ENCODE results near the gene ACTL8.
A peak's percentile ranks its signal among the peaks of the same experiment; 100 is the strongest.

ACTL8 gene

DNA sequence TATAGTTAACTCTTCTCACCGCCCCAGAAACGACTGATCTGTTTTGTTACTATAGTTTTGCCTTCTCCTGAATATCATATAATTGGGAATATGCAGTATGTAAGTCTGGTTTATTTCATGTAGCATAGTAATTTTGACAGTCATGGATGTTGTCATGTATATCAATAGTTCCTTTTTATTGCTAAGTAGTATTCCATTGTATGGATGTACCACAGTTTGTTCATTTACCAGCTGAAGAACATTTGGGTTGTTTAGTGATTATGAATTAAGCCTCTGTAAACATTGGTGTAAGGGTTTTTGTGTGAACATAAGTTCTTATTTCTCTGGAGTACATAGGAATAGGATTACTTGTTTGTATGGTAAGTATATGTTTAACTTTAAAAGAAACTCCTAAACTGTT, 55.5 kb downstream of the ACTL8 start:
- no peak for DNase-seq

DNA sequence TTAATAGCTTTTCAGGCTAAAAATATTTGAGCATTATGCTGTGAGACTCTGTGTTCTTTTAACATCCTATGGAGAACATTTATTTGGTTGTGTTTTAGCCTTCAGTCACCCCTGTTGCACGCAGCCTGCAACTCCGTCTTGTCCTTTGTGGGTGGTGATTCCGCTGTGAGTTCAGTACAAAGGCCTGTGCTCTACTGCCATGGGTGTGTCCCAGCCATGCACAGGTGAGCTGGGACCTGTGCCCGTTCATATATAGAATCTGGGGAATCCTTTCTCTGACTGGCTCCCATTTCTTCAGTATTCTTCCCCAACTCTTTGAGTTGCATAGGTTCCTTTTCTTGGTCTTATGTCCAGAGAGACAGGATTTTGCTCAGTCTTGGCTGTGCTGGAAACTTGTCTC, 61.4 kb downstream of the ACTL8 start:
- DNase-seq = no peak

DNA sequence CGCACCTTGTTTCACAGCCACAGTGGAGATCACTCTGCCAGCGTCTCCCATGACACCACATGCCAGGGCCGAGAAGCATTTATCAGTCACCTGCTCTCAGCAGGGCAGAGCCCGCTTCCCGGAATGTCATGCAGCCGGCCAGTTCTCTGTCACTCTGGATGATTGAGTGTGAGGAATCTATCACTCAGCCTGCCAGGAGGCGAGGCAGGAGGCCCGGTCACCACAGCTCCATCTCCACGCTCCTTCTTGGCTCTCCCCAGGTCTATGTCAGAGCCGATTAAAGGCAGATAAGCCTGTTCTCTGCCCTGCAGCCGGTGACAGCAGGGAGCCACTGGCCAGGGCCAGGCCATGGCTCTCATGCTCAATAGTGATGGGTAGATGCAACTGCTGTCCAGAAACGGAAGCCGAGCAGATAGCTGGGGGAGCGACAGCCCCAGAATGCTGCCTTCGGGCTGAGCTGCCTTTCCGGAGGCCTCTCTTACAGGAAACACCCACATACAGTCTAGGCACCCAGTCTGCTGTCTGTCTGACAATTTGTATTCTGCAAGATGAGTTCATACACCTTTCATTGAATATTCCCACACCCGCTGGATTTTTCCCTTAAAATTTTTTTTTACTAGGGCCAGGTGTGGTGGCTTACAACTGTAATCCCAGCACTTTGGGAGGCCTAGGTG, 64.1 kb downstream of the ACTL8 start:
- DNase-seq = no peak

GRCh38 chr1:17820198-17820597, 65.1 kb downstream of the ACTL8 start:
- no peak for DNase-seq

DNA sequence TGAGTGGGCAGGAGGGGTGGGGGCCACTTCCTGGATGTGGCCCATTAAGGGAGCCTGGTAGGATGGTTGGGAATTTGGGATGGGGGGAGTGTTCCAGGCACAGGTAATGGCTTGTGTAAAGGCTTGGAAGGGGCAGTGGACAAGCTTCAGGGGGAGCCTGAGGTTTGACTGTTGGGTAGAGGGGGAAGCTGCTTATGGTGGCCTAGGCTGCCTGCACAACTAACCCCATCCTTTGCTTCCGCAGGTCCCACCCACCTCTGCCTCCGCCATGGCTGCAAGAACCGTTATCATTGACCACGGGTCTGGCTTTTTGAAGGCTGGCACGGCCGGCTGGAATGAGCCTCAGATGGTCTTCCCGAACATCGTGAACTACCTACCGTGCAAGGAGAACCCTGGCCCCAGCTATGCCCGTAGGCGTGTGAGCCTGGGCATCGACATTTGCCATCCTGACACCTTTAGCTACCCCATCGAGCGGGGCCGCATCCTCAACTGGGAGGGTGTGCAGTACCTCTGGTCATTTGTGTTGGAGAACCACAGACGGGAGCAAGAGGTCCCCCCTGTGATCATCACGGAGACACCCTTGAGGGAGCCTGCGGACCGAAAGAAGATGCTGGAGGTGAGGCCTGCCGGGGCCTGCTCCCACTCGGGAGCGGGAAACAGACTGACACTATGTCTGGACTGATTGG, 67.8 kb downstream of the ACTL8 start:
- no peak for DNase-seq

GRCh38 chr1:17825273-17826164, 70.4 kb downstream of the ACTL8 start:
- DNase-seq = no peak

DNA sequence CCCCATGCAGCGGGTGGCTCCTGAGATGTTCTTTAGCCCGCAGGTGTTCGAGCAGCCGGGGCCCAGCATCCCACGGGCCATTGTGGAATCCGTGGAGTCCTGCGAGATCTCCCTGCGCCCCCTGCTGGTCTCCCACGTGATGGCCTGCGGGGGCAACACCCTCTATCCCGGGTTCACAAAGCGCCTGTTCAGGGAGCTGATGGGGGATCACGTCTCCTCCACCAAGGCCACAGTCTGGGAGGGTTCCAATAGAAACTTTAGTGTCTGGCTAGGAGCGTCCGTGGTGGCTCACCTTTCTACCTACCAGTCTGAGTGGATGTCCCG, 71.0 kb downstream of the ACTL8 start:
- DNase-seq = peak; percentile 10

DNA sequence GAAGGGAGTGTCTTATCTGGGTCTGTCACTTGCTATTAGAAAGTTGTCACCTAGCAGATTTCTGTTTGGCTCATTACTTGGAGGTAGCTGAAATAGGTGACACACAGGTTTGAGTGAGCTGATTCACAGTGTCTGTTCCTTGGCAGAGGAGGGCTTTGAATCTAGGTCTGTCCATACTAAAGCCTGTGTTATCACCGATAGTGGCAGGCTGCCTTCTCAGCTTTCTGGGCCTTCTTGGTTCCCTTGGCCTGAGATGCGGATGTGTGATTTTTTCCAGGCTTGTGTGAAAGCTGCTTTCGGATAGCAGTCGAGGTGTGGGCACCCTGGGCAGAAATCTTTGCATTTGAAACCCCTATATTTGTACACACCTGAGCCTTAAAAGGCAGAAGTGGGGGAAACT, 73.9 kb downstream of the ACTL8 start:
- no peak for DNase-seq

GRCh38 chr1:17829579-17829978, 74.4 kb downstream of the ACTL8 start:
- no peak for DNase-seq

DNA sequence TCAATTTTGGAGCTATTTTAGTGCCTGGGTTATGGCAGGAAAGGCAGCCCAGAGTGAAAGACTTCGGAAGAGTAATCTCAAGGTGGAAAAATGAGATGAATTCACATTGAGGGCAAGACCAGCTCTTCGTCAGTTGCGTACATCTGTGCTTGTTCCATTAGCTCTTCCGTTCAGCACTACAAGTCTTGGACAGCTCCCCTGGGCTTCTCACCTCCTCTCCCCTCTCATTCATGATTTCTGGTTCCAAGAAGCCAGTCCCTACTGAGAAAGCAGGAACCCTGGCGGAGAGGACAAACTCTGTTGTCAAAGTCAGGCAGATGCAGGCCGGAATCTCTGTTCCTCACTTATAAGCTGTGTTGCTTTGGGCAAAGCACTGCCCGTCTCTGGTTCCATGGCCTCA, 76.5 kb downstream of the ACTL8 start:
- DNase-seq = peak; percentile 61

DNA sequence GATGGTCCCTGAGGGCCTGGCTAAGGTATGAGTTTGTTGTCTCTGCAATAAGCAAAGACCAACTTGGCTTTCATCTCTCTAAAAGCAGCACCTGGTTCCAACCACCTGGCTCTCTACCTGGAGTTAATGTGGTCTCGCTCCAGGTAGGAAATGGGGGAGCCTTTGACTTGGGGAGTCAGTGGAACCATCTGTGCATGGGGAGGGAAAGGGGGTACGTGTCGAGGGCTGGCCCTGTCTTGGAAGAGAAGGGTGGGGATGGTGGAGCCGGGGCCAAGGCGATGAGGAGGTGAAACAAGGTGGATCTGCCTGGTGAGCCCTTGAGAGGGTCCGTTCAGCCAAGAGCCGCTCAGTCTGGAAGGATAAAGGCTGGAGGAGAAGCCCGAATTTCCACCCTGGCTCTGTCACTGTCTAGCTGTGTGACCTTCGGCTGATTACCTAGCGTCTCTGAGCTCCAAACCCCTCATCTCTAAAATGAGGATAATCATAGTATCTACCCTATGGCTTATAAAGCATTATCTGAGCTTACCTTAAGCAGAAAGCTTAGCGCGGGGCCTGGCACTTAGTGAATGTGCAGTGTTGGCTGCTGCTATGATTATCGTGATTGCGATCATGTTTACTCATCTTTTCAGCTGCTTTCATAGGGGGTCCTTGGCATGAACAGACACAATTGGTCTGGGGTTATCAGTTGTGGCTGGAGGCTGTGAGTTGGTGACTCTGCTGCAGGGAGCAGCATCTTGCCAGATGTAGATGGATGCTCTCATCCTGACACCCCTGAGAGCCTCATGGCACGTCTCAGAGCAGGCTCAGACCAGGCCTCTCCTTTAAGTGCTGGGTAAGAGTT, 78.7 kb downstream of the ACTL8 start:
- DNase-seq = no peak

DNA sequence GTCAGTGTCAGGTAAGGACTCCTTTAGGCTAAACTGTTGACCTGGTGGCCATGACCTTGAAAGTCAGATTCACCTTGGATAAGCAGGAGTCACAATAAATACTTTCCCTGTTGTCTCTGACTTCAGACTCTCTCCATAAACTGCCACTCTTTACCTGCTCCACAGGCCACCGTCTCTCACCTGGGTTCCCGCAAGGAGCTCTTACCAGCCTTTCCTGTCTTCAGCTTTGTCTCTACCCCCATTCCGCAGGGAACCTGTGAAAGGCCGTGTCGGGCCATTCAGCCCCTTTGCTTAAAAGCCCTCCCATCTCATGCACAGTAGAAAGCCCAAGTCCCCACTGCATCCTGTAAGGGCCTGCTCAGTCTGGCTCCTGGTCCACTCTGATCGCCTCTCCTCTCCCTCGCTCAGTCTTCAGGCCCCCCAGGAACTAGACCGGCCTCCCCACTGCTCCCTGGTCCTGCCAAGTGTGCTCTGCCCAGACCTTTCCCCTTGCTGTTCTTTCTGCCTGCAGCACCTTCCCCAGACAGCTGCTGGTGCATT, 79.5 kb downstream of the ACTL8 start:
- no peak for DNase-seq

GRCh38 chr1:17837233-17838030, 82.3 kb downstream of the ACTL8 start:
- no peak for DNase-seq

GRCh38 chr1:17839641-17840196, 84.6 kb downstream of the ACTL8 start:
- DNase-seq = no peak

DNA sequence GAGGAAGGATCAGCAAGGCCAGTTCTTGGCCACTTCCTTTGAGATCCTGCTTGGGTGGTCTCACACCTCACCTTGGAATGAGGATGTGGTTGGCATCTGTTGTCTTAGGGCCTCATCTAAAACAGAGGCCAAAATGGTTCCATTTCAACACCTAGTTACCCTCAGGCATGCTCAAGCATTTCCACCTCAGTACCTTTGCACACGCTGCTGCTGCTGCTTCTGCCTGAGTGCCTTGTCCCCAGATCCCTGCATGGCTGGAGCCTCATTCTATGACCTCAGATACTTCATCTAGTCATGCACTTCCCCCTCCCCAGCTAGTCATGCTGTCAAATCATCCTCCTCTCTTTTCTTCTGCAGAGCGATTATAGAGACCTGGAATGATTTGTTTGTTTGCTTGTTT, 86.8 kb downstream of the ACTL8 start:
- no peak for DNase-seq

GRCh38 chr1:17842686-17843085, 87.6 kb downstream of the ACTL8 start:
- no peak for DNase-seq

- no peak for DNase-seq
Observed at GRCh38 chr1:17844185-17844826, 89.2 kb downstream of the ACTL8 start.

- no peak for DNase-seq
Observed at GRCh38 chr1:17845583-17845982, 90.5 kb downstream of the ACTL8 start.

DNA sequence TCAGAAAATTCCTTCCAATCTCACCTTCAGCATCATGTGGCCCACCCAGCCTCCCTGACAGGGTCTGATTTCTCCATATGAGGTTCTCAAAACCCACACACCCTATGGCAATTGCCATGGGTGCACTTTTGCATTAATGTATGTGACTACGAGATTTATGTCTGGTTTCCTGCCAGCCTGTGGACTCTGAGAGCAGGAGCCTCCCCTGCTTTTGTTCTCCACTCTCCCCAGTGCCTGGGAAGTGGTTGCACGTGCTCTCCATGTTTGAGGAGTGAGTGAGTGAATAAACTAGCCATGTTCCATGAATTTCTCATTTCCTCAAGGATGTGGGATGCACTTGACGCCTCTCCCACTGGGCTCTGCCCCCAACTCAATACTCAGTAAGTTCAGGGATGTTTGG, 91.2 kb downstream of the ACTL8 start:
- DNase-seq = no peak

DNA sequence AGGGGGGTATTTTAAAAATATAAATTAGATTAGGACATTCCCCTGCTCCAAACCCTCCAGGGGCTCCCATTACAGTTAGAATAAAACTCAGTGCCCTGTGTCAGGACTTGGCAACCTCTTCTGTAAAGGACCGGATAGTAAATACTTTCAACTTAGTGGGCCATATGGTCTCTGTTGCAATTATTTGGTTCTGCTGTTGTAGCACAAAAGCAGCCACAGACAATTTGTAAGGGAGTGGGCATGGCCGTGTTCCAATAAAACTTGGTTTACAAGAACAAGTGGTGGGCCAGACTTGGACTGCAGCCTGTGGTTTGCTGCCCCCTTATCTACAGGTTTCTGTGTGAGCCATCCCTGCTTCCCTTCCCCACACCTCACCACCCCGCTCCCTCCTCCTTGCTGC, 92.0 kb downstream of the ACTL8 start:
- no peak for DNase-seq

DNA sequence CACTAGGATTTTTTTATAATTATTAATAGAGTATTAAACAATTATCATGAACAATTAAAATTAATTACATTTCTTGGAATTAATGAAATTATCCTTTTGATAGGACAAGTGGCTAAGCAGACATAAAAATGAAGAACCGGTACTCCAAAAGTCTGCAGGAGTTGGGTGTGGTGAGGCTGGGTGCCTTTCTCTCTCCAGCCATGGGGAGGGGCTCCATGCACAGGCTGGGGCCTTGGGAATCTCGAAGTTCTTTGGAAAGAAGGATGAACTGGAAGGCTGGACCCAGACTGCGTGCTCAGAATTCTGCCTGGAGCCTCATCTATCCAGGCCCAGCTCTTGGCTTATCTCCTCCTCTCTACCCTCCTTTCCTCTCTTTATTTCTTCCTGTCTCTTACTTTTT, 94.1 kb downstream of the ACTL8 start:
- no peak for DNase-seq

All from fibroblast of skin of right quadriceps (primary cell).